Activated CD8-positive, alpha-beta memory T cell treated with anti-CD3 and anti-CD28 coated beads, Interleukin-2, amount 50 U/mL, for 1 hour (primary cell): Measurements from ENCODE around the gene CROCC2.

ENCODE experiments used
- DNase-seq: peaks from one replicate; pipeline ENCODE4 v3.0.0-alpha.2; 2020; ENCODE audit errors: extremely low read depth

Gene CROCC2

GRCh38 chr2:240987588-240987987, 81.5 kb downstream of the CROCC2 start:
- DNase-seq = no peak

GRCh38 chr2:240988146-240988545, 82.0 kb downstream of the CROCC2 start:
- no peak for DNase-seq

DNA sequence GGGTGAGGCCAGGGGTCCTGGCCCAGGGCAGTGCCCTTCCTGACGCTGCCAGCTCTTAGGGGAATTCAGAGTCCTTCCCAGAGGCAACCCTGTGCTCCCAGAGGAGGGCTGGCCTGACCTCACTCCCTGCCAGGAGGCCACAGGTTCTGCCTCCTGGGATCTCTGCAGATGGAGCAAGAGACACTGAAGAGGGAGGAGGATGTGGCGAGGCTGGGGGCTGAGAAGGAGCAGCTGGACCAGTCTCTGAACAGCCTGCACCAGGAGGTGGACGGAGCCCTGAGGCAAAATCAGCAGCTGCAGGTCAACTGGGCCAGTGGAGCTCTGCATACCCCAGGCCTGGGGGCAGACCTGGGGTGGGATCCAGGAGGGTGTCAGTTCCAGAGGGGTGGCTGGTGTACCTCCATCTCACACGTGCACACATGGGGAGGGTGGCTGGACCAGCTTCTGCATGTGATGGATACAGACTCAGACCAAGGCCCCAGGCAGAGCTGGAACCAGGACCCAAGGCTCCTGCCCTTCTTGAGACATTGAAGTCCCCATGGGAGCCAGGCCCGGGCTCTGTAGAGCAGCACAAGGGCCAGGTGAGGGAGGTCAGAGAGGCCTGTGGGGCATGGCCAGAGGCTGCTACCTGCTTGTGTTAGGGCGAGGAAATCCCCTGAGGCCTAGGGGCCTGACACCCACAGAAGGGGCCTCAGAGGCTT, 82.6 kb downstream of the CROCC2 start:
- no peak for DNase-seq

GRCh38 chr2:240989451-240990265, 83.5 kb downstream of the CROCC2 start:
- no peak for DNase-seq

DNA sequence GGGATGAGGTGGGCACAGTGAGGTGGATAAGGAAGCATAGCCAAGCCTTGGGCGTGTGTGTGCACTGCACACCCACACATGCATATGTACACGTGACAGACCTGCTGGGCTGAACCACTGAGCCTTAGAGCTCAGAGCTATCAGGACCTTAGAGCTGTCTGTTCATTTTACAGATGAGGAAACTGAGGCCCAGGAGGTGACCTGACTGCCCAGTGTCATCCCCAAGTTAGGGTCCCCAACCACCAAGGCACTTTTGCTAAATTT, 84.1 kb downstream of the CROCC2 start:
- DNase-seq = no peak

DNA sequence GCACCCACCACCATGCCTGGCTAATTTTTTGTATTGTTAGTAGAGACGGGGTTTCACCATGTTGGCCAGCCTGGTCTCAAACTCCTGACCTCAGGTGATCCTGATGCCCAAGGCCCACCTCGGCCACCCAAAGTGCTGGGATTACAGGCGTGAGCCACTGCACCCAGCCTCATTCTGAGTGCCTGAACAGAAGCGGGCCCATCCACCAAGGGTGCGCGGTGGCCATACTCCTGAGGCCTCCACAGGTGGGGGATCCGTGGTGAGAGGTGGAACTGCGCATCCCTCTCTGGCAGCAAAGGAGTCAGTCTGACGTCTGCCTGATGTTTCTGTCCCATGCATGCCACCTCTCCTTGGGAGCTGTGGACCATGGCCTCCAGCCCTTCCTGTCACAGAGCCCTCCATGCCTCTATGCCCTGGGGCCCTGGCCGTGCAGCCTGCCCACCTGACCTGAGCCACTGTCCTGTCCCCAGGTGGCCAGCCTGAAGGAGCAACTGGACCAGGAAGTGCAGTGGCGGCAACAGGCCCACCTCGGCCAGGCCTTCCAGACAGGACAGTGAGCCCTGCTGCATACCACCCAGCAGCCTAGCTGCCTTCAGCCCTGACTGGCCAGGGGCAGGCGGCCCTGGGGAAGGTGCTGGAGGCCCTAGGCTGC, 84.7 kb downstream of the CROCC2 start:
- DNase-seq = no peak

DNA sequence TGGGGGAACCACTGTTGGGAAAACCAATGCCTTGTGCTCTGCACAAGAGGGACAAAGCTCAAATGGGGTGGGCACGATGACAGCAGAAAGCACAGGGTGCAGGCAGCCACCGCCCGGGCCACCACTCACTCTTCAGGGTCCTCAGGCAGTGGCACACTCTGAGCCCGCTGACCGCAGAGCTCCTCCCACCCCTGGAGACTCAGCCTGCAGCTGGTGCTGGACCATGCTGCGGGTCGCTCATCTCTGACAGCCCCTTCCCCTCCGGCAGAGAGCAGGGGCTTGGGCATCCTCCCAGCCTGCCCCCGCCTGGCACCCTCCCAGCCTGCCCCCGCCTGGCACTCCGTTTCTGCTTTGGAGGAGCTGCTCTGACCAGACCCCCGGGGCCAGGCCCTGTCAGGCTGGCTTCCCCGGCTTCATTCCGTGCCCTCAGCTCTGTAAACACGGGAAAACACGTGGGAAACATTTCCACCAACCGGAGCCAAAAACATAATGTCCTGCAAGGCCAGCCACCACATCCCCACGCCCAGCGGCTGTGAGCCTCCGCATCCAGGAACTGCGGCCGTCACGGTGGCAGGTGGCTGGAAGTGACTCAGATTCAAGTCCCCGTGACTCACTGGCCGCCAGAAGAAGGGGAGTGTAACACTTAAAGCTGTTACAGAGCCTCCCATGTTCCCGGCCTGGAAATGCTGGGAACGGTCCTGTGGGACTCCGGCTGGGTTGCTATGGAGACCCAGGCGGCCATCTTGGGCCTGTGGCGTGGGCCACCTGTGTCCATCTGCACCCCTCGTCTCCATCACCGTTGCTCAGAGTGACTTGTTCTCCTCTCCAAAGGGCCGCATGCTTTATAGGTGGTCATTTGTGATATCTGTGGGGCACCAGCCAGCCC, 85.5 kb downstream of the CROCC2 start:
- no peak for DNase-seq

DNA sequence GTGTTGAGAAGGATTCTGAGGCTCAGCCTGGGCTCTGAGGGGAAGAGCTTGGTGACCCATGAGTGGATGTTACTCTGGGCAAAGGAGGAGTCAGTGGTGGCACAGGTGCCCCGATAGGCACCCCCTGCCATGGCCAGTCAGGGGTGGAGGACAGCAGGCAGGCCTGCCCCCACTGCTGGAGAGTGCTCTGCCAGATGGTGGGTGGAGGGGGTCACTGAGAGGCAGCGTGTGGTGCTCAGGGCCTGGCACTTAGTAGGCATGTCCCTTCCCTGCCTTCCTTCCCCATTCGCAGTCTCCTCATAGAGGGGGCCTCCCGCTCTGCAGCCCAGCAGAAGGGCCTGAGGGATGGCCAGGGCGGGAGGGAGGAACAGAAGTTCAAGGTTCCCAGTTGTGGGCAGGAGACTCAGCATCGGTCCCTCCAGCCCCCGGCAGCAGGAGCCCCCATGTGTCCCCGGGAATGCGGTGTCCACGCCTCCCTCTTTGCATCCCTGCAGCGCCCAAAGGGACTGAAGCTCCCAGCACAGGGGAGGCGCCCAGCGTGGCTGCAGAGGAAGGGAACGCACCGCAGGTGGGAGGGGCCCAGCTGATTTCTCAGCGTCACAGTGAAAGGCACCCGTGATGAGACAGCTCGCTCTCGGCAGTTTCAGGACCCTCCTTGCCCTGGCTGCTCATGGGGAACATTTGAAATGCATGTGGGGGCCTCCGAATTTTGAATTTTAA, 86.6 kb downstream of the CROCC2 start:
- no peak for DNase-seq

GRCh38 chr2:240993446-240994170, 87.5 kb downstream of the CROCC2 start:
- DNase-seq = no peak

- DNase-seq = no peak
Observed at GRCh38 chr2:240994171-240994896, 88.2 kb downstream of the CROCC2 start.

DNA sequence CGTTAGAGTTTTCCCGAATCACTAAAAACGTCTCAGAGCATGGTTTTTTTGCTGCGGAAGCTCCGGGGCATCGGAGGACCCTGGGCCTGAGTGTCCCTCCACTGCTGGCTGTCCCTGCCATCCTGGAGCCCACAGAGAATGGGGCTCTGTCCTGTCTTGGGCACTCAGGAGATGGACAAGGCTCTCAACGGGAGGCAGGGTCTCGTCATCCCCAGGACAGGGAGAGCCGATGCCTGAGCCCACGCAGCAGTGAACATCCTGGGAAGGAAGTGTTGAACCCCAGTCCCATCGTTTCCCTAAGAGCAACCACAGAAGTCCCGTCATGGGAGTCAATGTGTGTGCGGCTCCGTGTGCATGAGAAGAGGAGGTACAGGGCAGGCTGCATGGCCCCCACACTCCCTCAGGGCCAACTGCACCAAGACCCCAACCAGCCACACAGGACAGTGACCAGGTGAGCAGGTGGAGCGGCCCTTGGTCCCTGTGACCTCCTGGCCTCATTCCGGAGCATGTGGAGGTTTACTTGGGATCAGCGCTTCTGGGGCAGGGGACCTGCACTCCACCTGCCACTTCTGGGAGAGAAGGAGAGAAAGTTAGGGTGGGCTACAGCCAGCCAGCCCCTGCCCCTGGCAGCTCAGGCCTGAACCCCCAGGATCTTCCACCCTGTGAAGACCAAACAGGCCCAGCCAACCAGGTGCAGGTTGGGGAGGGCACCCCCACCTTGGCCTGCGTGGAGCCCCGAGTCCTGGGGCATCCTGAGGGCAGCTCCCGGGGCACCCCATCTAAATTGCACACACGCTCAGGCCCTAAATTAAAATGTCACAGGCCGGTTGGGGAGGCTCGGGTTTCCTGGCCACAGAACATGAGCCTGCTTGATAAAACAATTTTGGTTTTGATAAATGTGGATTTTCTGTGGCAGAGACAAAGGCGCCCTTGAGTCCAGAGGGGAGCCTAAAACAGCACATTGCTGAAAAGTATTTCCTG, 89.2 kb downstream of the CROCC2 start:
- no peak for DNase-seq

- no peak for DNase-seq
Observed at GRCh38 chr2:240996161-240996833, 90.2 kb downstream of the CROCC2 start.

GRCh38 chr2:240996834-240997140, 90.7 kb downstream of the CROCC2 start:
- DNase-seq = no peak

DNA sequence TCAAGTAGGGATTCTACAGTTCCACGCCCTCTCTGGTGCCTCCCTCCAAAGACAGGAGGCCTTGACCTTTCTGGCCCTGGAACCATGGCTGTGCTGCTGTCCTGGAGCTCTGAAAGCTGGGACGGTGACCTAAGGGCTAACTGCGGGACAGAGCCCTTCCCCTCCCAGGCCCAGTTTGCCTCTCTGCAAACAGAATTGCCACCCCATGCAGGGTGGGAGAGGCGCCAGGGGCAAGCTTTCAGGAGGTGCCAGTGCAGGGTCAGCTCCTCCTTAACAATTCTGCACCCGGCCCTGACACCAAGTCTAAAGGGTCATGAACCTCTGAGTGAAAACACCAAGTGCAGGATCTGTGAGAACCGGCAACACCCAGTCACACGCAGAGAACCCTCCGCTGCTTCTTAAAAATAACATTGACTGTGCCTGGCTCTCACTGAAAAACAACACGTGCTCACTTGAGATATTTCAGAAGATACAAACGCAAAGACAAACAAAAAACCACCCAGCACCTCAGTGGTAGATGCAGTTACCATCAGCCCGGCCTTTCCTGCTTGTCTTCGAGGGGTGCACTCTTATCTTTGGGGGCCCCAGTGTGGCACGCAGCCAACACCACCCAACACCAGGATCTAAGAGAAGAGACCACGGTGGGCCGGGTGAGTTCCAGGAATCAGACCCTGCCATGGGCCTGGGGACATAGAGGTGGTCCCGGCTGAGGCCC, 91.2 kb downstream of the CROCC2 start:
- DNase-seq = no peak

DNA sequence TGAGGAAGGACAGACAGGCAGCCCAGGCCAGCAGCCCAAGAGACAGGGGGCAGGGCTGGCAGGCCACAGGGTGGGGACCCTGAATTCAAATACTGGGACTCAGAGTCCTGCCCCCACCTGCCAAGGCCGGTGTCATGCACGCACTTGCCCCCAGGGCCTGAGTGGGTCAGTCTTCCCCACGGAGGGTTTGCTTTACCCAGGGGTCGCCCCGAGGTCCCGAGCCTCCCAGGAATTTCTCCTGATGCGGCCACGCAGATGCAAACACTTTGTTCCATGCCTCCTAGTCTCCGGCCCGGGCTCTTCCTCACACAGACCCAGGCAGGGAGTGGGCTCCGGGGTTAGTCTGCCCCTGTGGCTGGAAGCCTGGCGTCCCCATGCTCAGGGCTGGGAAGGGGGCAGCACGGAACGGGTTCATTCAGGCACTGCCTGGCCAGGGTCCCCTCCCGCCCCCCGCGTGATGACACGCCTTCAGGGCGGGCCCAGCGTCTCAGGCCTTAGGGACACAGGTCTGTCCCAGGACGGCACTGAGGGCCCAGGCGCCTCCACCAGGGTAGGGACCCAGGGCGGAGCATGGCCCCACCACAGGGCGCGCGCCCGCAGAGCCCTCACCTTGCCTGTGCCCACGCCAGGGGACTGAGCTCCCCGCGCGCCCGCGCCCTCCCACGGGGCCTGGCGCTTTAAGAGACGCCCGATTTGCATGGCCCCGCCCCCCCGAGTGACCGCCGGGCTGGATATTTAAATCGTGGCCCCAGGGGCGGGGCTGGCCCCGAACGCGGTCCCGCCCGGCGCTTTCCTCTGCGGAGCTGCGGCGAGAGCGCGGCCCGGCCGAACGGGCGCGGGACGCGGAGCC, 91.9 kb downstream of the CROCC2 start, which contains the start of gene SNED1:
TSS of gene SNED1 (plus strand) at position 763 of the 850 bp plus-strand sequence. CDS start 220 bp downstream, outside the sequence.
- peak; percentile 46 for DNase-seq

GRCh38 chr2:240998706-240998994, 92.5 kb downstream of the CROCC2 start:
- DNase-seq = no peak
